HG03378 (cell line): ENCODE measurements around the gene HOXC13.

Experiments
- ATAC-seq: cut with Tn5 transposase; IDR thresholded peaks from one replicate; pipeline ENCODE4 v1.9.1; 2021; ENCODE audit warnings: mild to moderate bottlenecking, moderate library complexity; ENCODE audit not compliant: unreplicated experiment

HOXC13 gene, protein sequence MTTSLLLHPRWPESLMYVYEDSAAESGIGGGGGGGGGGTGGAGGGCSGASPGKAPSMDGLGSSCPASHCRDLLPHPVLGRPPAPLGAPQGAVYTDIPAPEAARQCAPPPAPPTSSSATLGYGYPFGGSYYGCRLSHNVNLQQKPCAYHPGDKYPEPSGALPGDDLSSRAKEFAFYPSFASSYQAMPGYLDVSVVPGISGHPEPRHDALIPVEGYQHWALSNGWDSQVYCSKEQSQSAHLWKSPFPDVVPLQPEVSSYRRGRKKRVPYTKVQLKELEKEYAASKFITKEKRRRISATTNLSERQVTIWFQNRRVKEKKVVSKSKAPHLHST

GRCh38 chr12:53938326-53939140 lies at the start of gene HOXC13:
HOXC13 (plus strand) TSS chr12:53938831; CDS start chr12:53938907, 76 bp downstream.
- ATAC-seq: no peak

DNA sequence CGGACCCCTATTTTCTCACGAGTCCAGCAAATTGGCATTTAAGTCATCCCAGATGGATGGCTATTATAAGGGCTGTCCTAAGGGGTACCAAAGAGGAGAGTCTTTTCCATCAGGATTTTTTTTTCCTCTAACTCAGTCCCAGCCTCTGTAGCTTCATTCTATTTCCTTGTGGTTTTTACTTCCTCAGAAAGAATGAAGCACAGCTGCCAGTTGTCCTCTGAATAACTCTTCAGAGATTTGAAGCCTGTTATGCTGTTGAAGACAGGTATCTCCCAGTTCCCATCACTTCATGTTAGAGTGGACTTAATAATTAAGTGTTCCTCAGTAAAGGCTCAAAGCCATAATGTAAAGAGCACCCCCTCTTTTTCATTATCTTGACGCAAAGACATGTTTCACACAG lies 48.5 kb upstream of the HOXC13 start:
- no peak for ATAC-seq

DNA sequence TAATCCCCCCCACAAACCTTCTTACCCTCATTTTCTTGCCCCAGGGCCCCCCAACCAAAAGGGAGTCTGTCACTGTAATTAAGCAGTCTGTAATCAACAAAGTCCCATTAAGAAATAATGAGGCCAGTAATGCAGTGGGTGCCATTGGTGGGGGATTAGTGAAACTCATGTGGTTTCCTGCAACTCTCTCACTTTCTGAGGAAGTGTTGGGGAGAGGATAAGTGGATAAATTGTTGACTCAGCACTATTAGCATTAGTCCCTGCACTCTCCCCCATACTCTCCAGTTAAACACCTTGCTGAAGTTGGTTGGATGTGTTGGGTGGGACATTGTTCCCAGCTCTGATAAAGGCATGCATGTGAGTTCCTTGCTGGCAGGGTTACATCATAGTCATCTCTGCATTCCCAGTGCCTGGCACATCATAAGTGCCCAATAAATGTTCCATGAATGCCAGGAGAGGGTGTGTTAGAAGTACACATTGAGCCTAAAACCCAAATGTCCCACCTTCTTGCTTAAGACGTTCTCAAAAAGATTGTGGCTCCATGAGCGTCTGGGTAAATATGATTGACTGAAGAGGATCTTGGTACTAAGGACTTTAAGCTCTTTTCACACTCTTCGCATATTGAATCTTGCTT lies 45.8 kb upstream of the HOXC13 start:
- no peak for ATAC-seq

DNA sequence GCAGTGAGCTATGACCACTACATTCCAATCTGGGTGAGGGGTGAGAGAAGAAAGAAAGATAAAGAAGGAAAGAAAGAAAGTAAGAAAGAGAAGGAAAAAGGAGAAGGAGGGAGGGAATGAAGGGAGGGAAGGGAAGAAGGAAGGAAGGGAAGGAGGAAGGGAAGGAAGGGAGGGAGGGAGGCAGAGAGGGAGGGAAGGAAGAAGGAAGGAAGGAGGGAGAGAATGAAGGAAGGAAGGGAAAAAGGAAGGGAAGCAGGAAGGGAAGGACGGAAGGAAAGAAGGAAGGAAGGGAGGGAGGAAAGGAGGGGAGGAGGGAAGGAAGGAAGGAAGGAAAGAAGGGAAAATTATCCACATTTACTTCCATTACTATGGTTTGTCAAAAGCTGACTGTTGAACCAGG lies 39.4 kb upstream of the HOXC13 start:
- ATAC-seq: no peak

- ATAC-seq: no peak
These were observed 31.5 kb upstream of the HOXC13 start for GRCh38 chr12:53907103-53907502.

GRCh38 chr12:53916788-53917655 lies 21.6 kb upstream of the HOXC13 start:
- ATAC-seq: no peak

GRCh38 chr12:53924521-53925405 lies 13.9 kb upstream of the HOXC13 start:
- ATAC-seq: no peak

DNA sequence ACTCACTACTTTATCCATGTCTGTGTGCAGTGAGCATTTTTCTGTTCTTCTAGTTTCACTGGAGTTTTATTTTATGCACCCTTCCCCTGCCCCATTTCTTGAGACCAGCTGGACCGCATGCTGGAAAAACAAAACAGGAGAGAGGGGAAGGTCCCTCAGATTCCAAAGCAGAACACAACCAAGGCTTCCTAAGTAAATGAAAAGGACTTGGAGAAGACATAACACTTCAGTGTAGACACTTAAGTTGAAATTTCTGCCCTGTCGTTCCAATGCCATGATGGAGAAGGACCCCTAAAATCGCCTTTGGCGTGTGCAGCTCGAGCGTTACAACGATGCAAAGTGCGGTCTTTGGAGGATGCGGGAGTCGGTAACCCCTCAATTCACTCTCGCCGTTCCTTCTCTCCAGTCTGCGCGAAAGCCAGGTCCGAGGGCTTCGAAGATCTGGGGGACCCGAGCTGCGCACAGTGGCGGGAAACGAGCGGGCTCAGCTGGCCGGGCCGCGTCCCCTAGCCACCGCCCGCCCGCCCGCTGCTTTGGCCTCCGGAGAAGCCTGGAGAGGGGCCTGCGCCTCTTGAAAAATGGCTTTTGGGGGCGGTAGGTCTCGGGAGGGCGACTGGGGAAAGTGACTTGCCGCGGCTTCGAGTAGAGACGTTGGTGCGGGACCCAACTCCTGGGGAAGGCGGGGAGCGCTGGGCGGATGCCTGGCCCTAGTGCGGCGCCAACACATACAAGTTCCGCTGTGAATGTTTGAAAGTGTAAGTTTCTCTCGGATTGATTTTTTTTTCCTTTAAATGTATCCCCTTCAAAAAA lies 11.2 kb upstream of the HOXC13 start:
- no peak for ATAC-seq

DNA sequence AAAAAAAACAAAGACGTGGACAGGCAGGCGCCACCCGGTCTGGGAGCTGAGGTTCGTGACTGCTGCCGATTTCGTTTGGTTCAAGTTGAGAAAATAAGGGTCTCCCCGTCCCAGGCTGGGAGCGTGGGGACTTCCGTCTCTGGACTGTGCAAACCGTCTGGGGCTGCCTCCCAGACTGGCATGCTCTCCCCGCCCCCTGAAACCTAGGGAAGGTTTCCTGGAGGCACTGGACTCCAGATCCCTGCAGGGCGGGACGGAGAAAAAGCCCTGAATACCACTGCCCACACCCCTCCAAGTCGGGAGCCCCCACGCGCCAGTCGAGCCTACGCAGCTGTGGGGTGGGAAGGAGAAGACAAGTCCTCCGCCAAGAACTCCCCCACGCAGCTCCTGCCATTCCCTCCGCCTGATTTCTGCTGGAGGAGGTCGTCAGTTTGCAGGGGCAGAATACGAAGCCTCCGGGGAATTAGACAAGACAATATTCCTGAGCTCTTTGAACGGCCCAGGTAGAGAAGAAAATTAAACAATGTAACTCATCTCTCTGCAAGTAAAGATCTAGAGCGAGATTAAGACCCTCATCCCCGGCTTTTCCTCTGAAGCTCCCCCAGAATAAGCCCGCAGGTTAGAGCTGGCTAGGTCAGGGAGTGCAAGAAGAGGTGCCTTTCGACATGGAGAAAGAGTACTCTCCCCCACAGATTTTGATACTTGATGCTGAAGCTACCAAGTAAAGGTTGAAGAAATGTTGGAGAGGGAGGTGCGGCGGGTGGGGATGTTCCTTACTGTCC lies 10.4 kb upstream of the HOXC13 start:
- no peak for ATAC-seq

- ATAC-seq: no peak
These were observed 9.1 kb upstream of the HOXC13 start for GRCh38 chr12:53929527-53929926.

- ATAC-seq: no peak
These were observed 7.9 kb upstream of the HOXC13 start for GRCh38 chr12:53930591-53931255.

- ATAC-seq: no peak
These were observed 6.6 kb upstream of the HOXC13 start for GRCh38 chr12:53931844-53932581.

DNA sequence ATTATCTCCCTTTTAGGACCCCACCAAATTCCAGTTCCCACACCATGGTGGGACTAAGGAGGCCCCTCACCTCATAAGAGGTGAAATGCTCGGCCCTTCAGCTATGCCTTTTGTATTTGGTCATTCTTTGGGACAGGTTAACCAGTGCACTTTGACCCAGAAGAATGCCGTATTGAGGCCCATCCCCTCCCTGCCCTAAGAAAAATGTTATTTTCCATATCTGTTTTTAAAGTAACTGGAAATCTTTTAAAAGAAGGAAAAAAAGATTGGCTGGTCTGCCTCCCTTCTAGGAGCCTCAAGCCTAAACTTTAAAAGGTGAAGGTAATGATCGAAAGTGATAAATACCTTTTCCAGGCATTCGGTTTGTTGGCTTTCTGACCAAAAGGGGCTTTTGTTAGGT lies 5.7 kb upstream of the HOXC13 start:
- no peak for ATAC-seq

DNA sequence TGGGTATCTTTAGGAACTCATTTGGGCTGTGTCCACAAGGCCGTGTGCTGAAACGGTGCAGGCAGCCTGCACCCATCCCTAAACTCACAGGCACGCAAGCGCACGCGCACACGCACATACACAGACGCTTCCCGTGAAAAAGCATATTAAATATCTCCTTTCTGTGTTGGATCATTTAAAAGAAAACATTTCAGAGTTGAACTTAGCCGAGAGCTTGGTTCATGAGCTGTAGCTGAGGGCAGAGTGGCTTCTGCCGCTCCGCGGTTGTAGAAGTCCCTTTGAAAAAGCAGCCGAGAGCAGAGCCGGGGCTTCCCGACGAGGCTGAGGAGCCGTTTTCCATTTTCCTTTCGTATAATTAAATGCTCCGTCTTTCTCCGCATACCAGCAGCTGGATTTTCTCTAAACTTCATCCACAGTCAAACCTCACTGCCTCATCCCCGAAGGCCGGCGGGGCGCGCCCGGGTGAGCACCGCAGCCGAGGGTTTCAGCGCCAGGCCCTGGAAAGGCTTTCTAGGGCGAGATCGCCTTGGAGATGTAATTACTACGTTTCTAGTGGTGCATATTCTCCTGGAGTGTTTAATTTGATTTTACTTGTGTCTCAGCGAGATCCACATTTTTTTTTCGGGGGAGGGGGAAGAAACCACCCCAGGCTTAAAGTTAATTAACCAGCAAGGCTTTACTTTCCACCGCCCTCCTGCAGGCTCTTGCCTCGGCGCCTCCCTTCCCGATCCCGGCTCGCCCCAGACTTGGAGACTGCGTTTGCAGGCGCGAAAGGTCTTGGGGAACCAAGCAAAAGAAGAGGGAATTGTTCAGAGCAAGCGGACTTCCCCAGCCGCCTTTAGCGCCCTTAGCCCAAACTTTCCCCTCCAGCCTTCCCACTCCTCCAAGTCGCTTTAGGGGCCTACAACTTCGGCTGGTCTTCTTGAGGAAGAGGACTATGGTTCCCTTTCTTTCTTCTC lies 3.0 kb upstream of the HOXC13 start:
- ATAC-seq: no peak

- no peak for ATAC-seq
These were observed 1.5 kb upstream of the HOXC13 start for GRCh38 chr12:53937099-53937498.
